ENCODE data around the gene CHD6. TPM values are rescaled to one million over a fixed set of nuclear protein-coding genes. Genes with fewer than 3 reads are reported as not detected.

The CHD6 gene
- total and polyA plus RNA-seq, 2 of the 13 experiments (the other 11 are each of a cell fraction or from before 2014, with no cell fraction given): 14.4 to 52.0 TPM

DNA sequence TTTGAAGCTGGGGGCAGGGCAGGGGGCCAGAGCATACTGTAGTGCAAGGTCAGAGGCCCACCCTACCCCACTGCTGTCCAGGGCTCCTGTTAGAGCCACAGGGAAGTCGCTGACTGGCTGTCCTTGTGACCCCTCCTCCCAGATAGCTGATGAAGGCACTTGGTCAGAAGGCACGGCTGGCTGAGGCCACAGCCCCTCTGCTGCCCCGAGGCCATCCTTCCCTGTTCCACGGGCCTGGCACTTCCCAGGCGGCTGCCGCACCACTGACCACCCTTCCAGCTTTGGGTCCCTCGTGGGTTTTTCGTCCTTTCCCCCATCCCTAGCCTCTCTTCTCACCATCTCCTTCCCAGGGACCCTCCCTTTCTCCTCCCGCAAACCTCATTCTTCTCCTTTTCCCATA is 242.3 kb downstream of the CHD6 start (continued):
- TF ChIP-seq ZNF572 (CRISPR knock-in tag; IDR thresholded peaks at IDR 0.05): 0 out of 2 replicates have a peak, but pooled peaks have one; percentile 15
- no peak for TF ChIP-seq NAIF1 (CRISPR knock-in tag; IDR thresholded peaks at IDR 0.05; ENCODE audit: borderline replicate concordance)
- TF ChIP-seq SP140L (CRISPR knock-in tag; IDR thresholded peaks at IDR 0.05; ENCODE audit: borderline replicate concordance): no peak
- TF ChIP-seq HNF4A (CRISPR knock-in tag; IDR thresholded peaks at IDR 0.05): 0 out of 2 replicates have a peak, but pooled peaks have one; percentile 4
- TF ChIP-seq RXRA (CRISPR knock-in tag; IDR thresholded peaks at IDR 0.05): peak; percentile 22; the same call in 1 of the 2 replicates
- no peak for TF ChIP-seq JUN (CRISPR knock-in tag; IDR thresholded peaks at IDR 0.05)

DNA sequence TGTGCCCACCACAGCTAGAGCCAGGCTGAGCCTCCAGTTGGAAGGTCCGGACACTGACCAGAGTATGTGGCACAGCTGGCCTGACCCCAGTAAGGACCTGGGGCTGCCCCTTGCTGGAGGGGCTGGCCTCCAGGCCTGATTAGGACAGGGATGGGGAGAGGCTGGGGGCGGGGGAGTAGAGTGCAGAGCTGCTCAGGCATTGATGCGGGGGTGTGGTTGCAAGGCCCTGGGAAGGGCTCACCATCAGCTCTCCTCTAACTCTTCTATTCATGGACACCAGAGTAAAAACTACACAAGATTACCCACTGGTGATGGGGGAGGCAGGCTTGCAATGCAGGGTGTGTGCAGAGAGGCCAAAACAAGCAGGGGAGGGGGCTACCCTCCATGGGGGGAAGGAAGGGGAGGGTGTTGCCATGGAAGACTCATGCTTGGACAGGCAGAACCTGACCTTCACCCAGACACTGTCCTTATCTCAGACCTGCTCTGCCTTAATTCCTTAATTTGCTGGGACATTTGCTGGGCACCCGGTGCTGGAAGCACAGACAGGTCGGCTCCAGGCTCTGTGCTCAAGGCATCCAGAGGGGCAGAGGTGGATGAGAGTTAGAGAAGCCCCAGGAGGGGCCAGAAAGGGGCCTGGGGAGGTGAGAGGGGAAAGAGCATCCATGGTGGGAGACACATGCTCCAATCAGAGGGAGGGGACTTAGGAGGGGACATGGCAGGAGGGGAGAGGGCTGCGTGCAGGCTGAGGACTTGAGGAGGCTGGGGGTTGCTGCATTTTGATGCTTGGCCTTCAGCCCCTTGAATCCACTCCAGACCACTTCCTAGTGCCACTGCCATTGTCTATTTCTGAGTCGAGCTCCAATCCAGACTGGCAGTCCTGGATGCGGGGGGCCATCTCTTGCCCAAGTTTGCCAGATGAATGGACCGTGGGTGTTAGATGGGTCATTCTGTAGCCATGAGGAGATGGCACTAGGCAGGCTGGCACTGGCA is 244.0 kb downstream of the CHD6 start:
- H3K79me2 ChIP-seq (ENCODE audit: insufficient read depth, low read length): no peaks in the 10 kb centered on the region
- no peaks in the 10 kb centered on the region for H4K20me1 ChIP-seq (ENCODE audit: insufficient read depth, low read length)
- in situ Hi-C loops (cut with HindIII; ENCODE audit: extremely low pct_ligation_motif_present, low pct_unique_long_range_greater_than_20kb) (no loop called here), intact Hi-C loops (cut with micrococcal nuclease; ENCODE audit: unreplicated experiment) (no loop called here)
- no peak overlapping the region for H3K27ac ChIP-seq (ENCODE audit: extremely low read length, insufficient read depth, low read length)
- H3K36me3 ChIP-seq (replicated peaks in 1 of 2; ENCODE audit: control insufficient read depth in 1 of 2, insufficient read depth in 2 of 2, low read length in 2 of 2): no peaks in the 10 kb centered on the region
- POLR2A ChIA-PET: no interaction called here
- H3K27me3 ChIP-seq (ENCODE audit: control insufficient read depth in 1 of 2, insufficient read depth in 2 of 2, low read length in 2 of 2): peaks cover 8 to 56% of the 10 kb centered on the region in 2 experiments; a peak in 4 of 5 replicates
- CTCF ChIA-PET (ENCODE audit: low intra/inter-chr PET ratio, low total read pairs): no interaction called here
- no peak overlapping the region for H3K4me2 ChIP-seq (ENCODE audit: low read depth, low read length)
- H3K4me1 ChIP-seq (ENCODE audit: insufficient read depth, low read length): peaks cover 18% of the 10 kb centered on the region
- no peak overlapping the region for H3K4me3 ChIP-seq (replicated peaks in 1 of 3; ENCODE audit: insufficient read depth in 1 of 3, low read depth in 2 of 3, low read length in 3 of 3)
- no peak overlapping the region for H2AFZ ChIP-seq (ENCODE audit: low read length)
- DNase-seq (ENCODE audit: low spot score): no peak
- no peaks in the 10 kb centered on the region for H3K9me3 ChIP-seq (ENCODE audit: low read length)
- FAIRE-seq: no peak
- H3K9ac ChIP-seq (ENCODE audit: insufficient read depth, low read depth, low read length): no peak overlapping the region
- ATAC-seq: peak; percentile 5; the same call in 2 of the 3 replicates
- WGBS (ENCODE audit: low lambda C conversion rate): 36% methylated on average over 9 of the region's 9 CpGs
- BruUV-seq (replicated peaks): no TSS peak
- TF ChIP-seq FOXM1 (CRISPR knock-in tag; IDR thresholded peaks at IDR 0.05): no peak
- TF ChIP-seq, protein P1, sequence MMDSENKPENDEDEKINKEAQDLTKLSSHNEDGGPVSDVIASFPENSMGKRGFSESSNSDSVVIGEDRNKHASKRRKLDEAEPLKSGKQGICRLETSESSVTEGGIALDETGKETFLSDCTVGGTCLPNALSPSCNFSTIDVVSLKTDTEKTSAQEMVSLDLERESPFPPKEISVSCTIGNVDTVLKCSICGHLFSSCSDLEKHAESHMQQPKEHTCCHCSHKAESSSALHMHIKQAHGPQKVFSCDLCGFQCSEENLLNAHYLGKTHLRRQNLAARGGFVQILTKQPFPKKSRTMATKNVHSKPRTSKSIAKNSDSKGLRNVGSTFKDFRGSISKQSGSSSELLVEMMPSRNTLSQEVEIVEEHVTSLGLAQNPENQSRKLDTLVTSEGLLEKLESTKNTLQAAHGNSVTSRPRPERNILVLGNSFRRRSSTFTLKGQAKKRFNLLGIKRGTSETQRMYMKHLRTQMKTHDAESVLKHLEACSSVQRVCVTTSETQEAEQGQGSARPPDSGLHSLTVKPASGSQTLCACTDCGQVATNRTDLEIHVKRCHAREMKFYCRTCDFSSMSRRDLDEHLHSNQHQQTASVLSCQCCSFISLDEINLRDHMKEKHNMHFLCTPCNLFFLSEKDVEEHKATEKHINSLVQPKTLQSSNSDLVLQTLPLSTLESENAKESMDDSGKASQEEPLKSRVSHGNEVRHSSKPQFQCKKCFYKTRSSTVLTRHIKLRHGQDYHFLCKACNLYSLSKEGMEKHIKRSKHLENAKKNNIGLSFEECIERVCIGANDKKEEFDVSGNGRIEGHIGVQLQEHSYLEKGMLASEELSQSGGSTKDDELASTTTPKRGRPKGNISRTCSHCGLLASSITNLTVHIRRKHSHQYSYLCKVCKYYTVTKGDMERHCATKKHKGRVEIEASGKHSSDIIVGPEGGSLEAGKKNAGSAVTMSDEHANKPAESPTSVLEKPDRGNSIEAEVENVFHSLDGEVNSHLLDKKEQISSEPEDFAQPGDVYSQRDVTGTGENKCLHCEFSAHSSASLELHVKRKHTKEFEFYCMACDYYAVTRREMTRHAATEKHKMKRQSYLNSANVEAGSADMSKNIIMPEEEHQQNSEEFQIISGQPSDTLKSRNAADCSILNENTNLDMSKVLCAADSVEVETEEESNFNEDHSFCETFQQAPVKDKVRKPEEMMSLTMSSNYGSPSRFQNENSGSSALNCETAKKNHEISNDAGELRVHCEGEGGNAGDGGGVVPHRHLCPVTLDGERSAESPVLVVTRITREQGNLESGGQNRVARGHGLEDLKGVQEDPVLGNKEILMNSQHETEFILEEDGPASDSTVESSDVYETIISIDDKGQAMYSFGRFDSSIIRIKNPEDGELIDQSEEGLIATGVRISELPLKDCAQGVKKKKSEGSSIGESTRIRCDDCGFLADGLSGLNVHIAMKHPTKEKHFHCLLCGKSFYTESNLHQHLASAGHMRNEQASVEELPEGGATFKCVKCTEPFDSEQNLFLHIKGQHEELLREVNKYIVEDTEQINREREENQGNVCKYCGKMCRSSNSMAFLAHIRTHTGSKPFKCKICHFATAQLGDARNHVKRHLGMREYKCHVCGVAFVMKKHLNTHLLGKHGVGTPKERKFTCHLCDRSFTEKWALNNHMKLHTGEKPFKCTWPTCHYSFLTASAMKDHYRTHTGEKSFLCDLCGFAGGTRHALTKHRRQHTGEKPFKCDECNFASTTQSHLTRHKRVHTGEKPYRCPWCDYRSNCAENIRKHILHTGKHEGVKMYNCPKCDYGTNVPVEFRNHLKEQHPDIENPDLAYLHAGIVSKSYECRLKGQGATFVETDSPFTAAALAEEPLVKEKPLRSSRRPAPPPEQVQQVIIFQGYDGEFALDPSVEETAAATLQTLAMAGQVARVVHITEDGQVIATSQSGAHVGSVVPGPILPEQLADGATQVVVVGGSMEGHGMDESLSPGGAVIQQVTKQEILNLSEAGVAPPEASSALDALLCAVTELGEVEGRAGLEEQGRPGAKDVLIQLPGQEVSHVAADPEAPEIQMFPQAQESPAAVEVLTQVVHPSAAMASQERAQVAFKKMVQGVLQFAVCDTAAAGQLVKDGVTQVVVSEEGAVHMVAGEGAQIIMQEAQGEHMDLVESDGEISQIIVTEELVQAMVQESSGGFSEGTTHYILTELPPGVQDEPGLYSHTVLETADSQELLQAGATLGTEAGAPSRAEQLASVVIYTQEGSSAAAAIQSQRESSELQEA (CRISPR knock-in tag; IDR thresholded peaks at IDR 0.05; ENCODE audit: not compliant biosample characterization): no peak
- no peak for TF ChIP-seq ZNF761 (CRISPR knock-in tag; conservative IDR thresholded peaks at IDR 0.05)
- no peak for TF ChIP-seq HOXA5 (CRISPR knock-in tag; IDR thresholded peaks at IDR 0.05)
- no peak for TF ChIP-seq SATB2 (CRISPR knock-in tag; IDR thresholded peaks at IDR 0.05)
- no peak for TF ChIP-seq KAT8 (CRISPR knock-in tag; IDR thresholded peaks at IDR 0.05)
- TF ChIP-seq, protein P2, sequence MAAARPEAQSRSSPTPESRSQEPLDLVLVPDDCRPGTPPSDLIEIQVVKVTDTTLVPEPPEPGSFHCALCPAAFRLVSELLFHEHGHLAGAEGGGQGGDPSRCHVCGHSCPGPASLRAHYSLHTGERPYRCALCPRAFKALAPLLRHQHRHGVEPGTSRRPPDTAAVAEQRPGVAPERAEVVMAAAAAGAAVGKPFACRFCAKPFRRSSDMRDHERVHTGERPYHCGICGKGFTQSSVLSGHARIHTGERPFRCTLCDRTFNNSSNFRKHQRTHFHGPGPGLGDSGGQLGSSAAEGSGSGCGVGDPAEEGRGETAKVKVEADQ (CRISPR knock-in tag; IDR thresholded peaks at IDR 0.05; ENCODE audit: borderline replicate concordance): no peak

All from HepG2 (cell line).